ENCODE measurements around the gene OSBPL6. TPM values are rescaled to one million over a fixed set of nuclear protein-coding genes. Genes with fewer than 3 reads are reported as not detected.
"Not testable (repeated sequence)": the region's sequence is repeated elsewhere in the genome, so short reads cannot be mapped to it uniquely, and the experiment has no call there.

The OSBPL6 gene
- total RNA-seq, 1 donor from 2014 or later: 7.9 TPM

GRCh38 chr2:178409261-178409660, 214.9 kb downstream of the OSBPL6 start:
- DNase-seq (no peak), ATAC-seq (no peak)
- Histone ChIP-seq H3K4me1 (peaks cover 5% of the 10 kb centered on the region), H3K9me3 (no peaks in the 10 kb centered on the region), H3K36me3 (no peaks in the 10 kb centered on the region), H3K27me3 (ENCODE audit: low read depth) (no peaks in the 10 kb centered on the region), H3K4me3 (no peak overlapping the region), H3K27ac (no peak overlapping the region)
- intact Hi-C loops (cut with DNase I): no loop called here
- TF ChIP-seq CTCF (IDR thresholded peaks at IDR 0.05): no peak

GRCh38 chr2:178412047-178412446, 217.7 kb downstream of the OSBPL6 start:
- DNase-seq (no peak), ATAC-seq (no peak)
- no peaks in the 10 kb centered on the region for H3K27me3 ChIP-seq (ENCODE audit: low read depth)
- H3K4me1 ChIP-seq: peaks cover 11% of the 10 kb centered on the region
- intact Hi-C loops (cut with DNase I): no loop called here
- TF ChIP-seq CTCF (IDR thresholded peaks at IDR 0.05): no peak
- no peak overlapping the region for H3K4me3 ChIP-seq
- no peaks in the 10 kb centered on the region for H3K9me3 ChIP-seq
- H3K36me3 ChIP-seq: no peaks in the 10 kb centered on the region
- H3K27ac ChIP-seq: no peak overlapping the region

- DNase-seq; ATAC-seq; H3K27ac ChIP-seq; H3K27me3 ChIP-seq (ENCODE audit: low read depth); H3K36me3 ChIP-seq; H3K4me3 ChIP-seq; intact Hi-C loops (cut with DNase I); H3K9me3 ChIP-seq: not testable (repeated sequence)
- H3K4me1 ChIP-seq: peaks cover 11% of the 10 kb centered on the region
Observed at GRCh38 chr2:178412453-178412852, 218.1 kb downstream of the OSBPL6 start.

- intact Hi-C loops (cut with DNase I): no loop called here
- peak overlapping the region; percentile 67 for H3K4me3 ChIP-seq
- H3K9me3 ChIP-seq: no peaks in the 10 kb centered on the region
- no peaks in the 10 kb centered on the region for H3K36me3 ChIP-seq
- H3K27ac ChIP-seq: peak overlapping the region; percentile 93
- no peaks in the 10 kb centered on the region for H3K27me3 ChIP-seq (ENCODE audit: low read depth)
- ATAC-seq: peak; percentile 92 to 95
- peak; percentile 86 for DNase-seq
- peaks cover 11% of the 10 kb centered on the region for H3K4me1 ChIP-seq
- TF ChIP-seq CTCF (IDR thresholded peaks at IDR 0.05): no peak
Observed at GRCh38 chr2:178413472-178414265, 219.4 kb downstream of the OSBPL6 start.

- DNase-seq: peak; percentile 90
- no peaks in the 10 kb centered on the region for H3K27me3 ChIP-seq (ENCODE audit: low read depth)
- peak; percentile 98 for ATAC-seq
- TF ChIP-seq CTCF (IDR thresholded peaks at IDR 0.05): peak; percentile 91
- peak overlapping the region; percentile 67 for H3K4me3 ChIP-seq
- H3K36me3 ChIP-seq: no peaks in the 10 kb centered on the region
- intact Hi-C loops (cut with DNase I): no loop called here
- peaks cover 11% of the 10 kb centered on the region for H3K4me1 ChIP-seq
- H3K27ac ChIP-seq: peak overlapping the region; percentile 93
- no peaks in the 10 kb centered on the region for H3K9me3 ChIP-seq
Observed at GRCh38 chr2:178414266-178415247, 220.2 kb downstream of the OSBPL6 start.

Measured in lower lobe of right lung (tissue), 2 donors.